ENCODE data around the gene MYBPC2.

MYBPC2 gene

GRCh38 chr19:50482271-50482855 lies 49.7 kb downstream of the MYBPC2 start:
- Histone ChIP-seq H3K9me3 (ENCODE audit: low read length) (peaks cover 14% of the 10 kb centered on the region), H3K9me2 (ENCODE audit: low read depth, low read length) (no peaks in the 10 kb centered on the region), H3K27ac (ENCODE audit: low read depth, low read length, poor library complexity, severe bottlenecking) (no peak overlapping the region), H3K4me1 (ENCODE audit: insufficient read depth, low read length, severe bottlenecking) (peaks cover 5% of the 10 kb centered on the region), H3F3A (ENCODE audit: insufficient read depth, low read length) (no peaks in the 10 kb centered on the region), H3K79me2 (ENCODE audit: insufficient read depth, low read length) (no peaks in the 10 kb centered on the region), H3K36me3 (ENCODE audit: insufficient read depth, low read length) (peaks cover 89% of the 10 kb centered on the region), H3K4me2 (ENCODE audit: low read length) (no peak overlapping the region), H3K27me3 (ENCODE audit: insufficient read depth, low read length) (peaks cover 2% of the 10 kb centered on the region; the same call in 1 of the 2 replicates), H2AFZ (ENCODE audit: low read length) (no peak overlapping the region), H4K20me1 (ENCODE audit: insufficient read depth, low read length) (no peaks in the 10 kb centered on the region), H3K9ac (ENCODE audit: low read length) (no peak overlapping the region), H3K4me3 (ENCODE audit: low read depth, low read length, poor library complexity, severe bottlenecking) (no peak overlapping the region)
- TF ChIP-seq EZH2 (IDR thresholded peaks at IDR 0.05; ENCODE audit: borderline replicate concordance, low read length) (no peak), CTCF (IDR thresholded peaks at IDR 0.05; ENCODE audit: low read length) (no peak)

- peaks cover 14% of the 10 kb centered on the region for H3K9me3 ChIP-seq (ENCODE audit: low read length)
- no peak overlapping the region for H3K27ac ChIP-seq (ENCODE audit: low read depth, low read length, poor library complexity, severe bottlenecking)
- peaks cover 6% of the 10 kb centered on the region; the same call in 1 of the 2 replicates for H3K27me3 ChIP-seq (ENCODE audit: insufficient read depth, low read length)
- no peak for TF ChIP-seq CTCF (IDR thresholded peaks at IDR 0.05; ENCODE audit: low read length)
- no peak for TF ChIP-seq EZH2 (IDR thresholded peaks at IDR 0.05; ENCODE audit: borderline replicate concordance, low read length)
- no peaks in the 10 kb centered on the region for H3K9me2 ChIP-seq (ENCODE audit: low read depth, low read length)
- H3K36me3 ChIP-seq (ENCODE audit: insufficient read depth, low read length), result peaks cover 85% of the 10 kb centered on the region
- no peaks in the 10 kb centered on the region for H3K4me1 ChIP-seq (ENCODE audit: insufficient read depth, low read length, severe bottlenecking)
- no peak overlapping the region for H2AFZ ChIP-seq (ENCODE audit: low read length)
- H3K9ac ChIP-seq (ENCODE audit: low read length), result no peak overlapping the region
- no peaks in the 10 kb centered on the region for H3K79me2 ChIP-seq (ENCODE audit: insufficient read depth, low read length)
- H3F3A ChIP-seq (ENCODE audit: insufficient read depth, low read length), result no peaks in the 10 kb centered on the region
- no peak overlapping the region for H3K4me2 ChIP-seq (ENCODE audit: low read length)
- H4K20me1 ChIP-seq (ENCODE audit: insufficient read depth, low read length), result no peaks in the 10 kb centered on the region
- H3K4me3 ChIP-seq (ENCODE audit: low read depth, low read length, poor library complexity, severe bottlenecking), result no peak overlapping the region
These were observed 50.2 kb downstream of the MYBPC2 start for GRCh38 chr19:50482916-50483315.

- H3K4me2 ChIP-seq (ENCODE audit: low read length), result no peak overlapping the region
- H3K9me3 ChIP-seq (ENCODE audit: low read length), result peaks cover 9% of the 10 kb centered on the region
- peaks cover 60% of the 10 kb centered on the region for H3K36me3 ChIP-seq (ENCODE audit: insufficient read depth, low read length)
- H4K20me1 ChIP-seq (ENCODE audit: insufficient read depth, low read length), result no peaks in the 10 kb centered on the region
- no peaks in the 10 kb centered on the region for H3K79me2 ChIP-seq (ENCODE audit: insufficient read depth, low read length)
- no peak overlapping the region for H2AFZ ChIP-seq (ENCODE audit: low read length)
- H3K27ac ChIP-seq (ENCODE audit: low read depth, low read length, poor library complexity, severe bottlenecking), result no peak overlapping the region
- H3K9me2 ChIP-seq (ENCODE audit: low read depth, low read length), result no peaks in the 10 kb centered on the region
- no peak overlapping the region for H3K9ac ChIP-seq (ENCODE audit: low read length)
- no peak overlapping the region for H3K4me3 ChIP-seq (ENCODE audit: low read depth, low read length, poor library complexity, severe bottlenecking)
- no peak for TF ChIP-seq CTCF (IDR thresholded peaks at IDR 0.05; ENCODE audit: low read length)
- TF ChIP-seq EZH2 (IDR thresholded peaks at IDR 0.05; ENCODE audit: borderline replicate concordance, low read length), result no peak
- H3K27me3 ChIP-seq (ENCODE audit: insufficient read depth, low read length), result peaks cover 6% of the 10 kb centered on the region; the same call in 1 of the 2 replicates
- H3F3A ChIP-seq (ENCODE audit: insufficient read depth, low read length), result no peaks in the 10 kb centered on the region
- H3K4me1 ChIP-seq (ENCODE audit: insufficient read depth, low read length, severe bottlenecking), result no peaks in the 10 kb centered on the region
These were observed 52.7 kb downstream of the MYBPC2 start for GRCh38 chr19:50485284-50485955.

All from OCI-LY1 (cell line).